HEK293 (cell line): ENCODE measurements around the gene ADIPOR1.
"Not testable (repeated sequence)": the region's sequence is repeated elsewhere in the genome, so short reads cannot be mapped to it uniquely, and the experiment has no call there.

Experiments
- CTCF ChIA-PET: fragments of 350-600 bp; formaldehyde crosslinking; extraction: SDS; loops from one replicate; lab custom pipeline; 2021; ENCODE audit warnings: antibody characterized with exemption; lab: Yijun Ruan, JAX
- POLR2A ChIA-PET: fragments of 300-600 bp; formaldehyde crosslinking; extraction: SDS; loops from one replicate; lab custom pipeline; 2020; ENCODE audit warnings: antibody characterized with exemption, inconsistent platforms; lab: Yijun Ruan, JAX
- H3K27ac ChIP-seq: fragments of 200-500 bp; sonication (Bioruptor generic); 2 replicates; pipeline ENCODE4 v1.5.1; 2014; ENCODE audit warnings: low read depth, low read length, control low read depth, inconsistent platforms; ENCODE audit errors: extremely low read depth
- H3K36me3 ChIP-seq, 2 experiments: fragments of 200-500 bp in 1 of 2; sonication (Bioruptor generic) in 1 of 2; 1 replicate in 1 of 2; 2 replicates in 1 of 2; pipeline ENCODE4 v1.5.1; 2014 to 2017; ENCODE audit warnings: inconsistent platforms in 2 of 2, low read length in 2 of 2; ENCODE audit not compliant: control insufficient read depth in 2 of 2, insufficient read depth in 1 of 2
- H3K4me1 ChIP-seq: fragments of 200-500 bp; sonication (Bioruptor generic); 2 replicates; pipeline ENCODE4 v1.5.1; 2014; ENCODE audit warnings: mild to moderate bottlenecking, low read length, inconsistent platforms; ENCODE audit not compliant: control insufficient read depth, insufficient read depth
- H3K4me3 ChIP-seq: 2 replicates; pipeline ENCODE4 v1.5.1; 2011; ENCODE audit warnings: low read depth, mild to moderate bottlenecking, control low read depth, low read length, moderate library complexity
- H3K9me3 ChIP-seq: fragments of 200-500 bp; sonication (Bioruptor generic); 2 replicates; pipeline ENCODE4 v1.5.1; 2014; ENCODE audit warnings: low read depth, low read length, inconsistent platforms; ENCODE audit not compliant: control insufficient read depth, insufficient read depth
- GFI1B ChIP-seq: fragments of 450-650 bp; formaldehyde crosslinking; IDR thresholded peaks from 2 replicates; pipeline ENCODE4 v1.5.1; 2016; ENCODE audit warnings: missing biosample characterization, missing genetic modification characterization
- HOXD13 ChIP-seq: sonication (generic); formaldehyde crosslinking; IDR thresholded peaks from 2 replicates; pipeline ENCODE4 v1.8.0; 2022; ENCODE audit warnings: missing genetic modification reagents, borderline replicate concordance
- KLF16 ChIP-seq: fragments of 450-650 bp; formaldehyde crosslinking; IDR thresholded peaks from 2 replicates; pipeline ENCODE4 v1.5.1; 2017; ENCODE audit warnings: missing biosample characterization, missing genetic modification characterization
- SALL2 ChIP-seq: fragments of 450-650 bp; formaldehyde crosslinking; IDR thresholded peaks from 2 replicates; pipeline ENCODE4 v1.5.0; 2017; ENCODE audit warnings: missing biosample characterization, mild to moderate bottlenecking, missing genetic modification characterization, borderline replicate concordance
- YY2 ChIP-seq: fragments of 450-650 bp; formaldehyde crosslinking; IDR thresholded peaks from 2 replicates; pipeline ENCODE4 v1.5.1; 2016; ENCODE audit warnings: missing biosample characterization, missing genetic modification characterization
- ZEB2 ChIP-seq: fragments of 450-650 bp; formaldehyde crosslinking; IDR thresholded peaks from 2 replicates; pipeline ENCODE4 v1.5.1; 2016; ENCODE audit warnings: missing biosample characterization, missing genetic modification characterization
- ZFHX2 ChIP-seq: fragments of 450-650 bp; formaldehyde crosslinking; conservative IDR thresholded peaks from 2 replicates; pipeline ENCODE4 v1.5.1; 2016; ENCODE audit warnings: missing biosample characterization, missing genetic modification characterization
- ZFP37 ChIP-seq: fragments of 450-650 bp; formaldehyde crosslinking; IDR thresholded peaks from 2 replicates; pipeline ENCODE4 v1.5.1; 2016; ENCODE audit warnings: missing biosample characterization, missing genetic modification characterization
- ZIC2 ChIP-seq: fragments of 450-650 bp; formaldehyde crosslinking; IDR thresholded peaks from 2 replicates; pipeline ENCODE4 v1.5.1; 2016; ENCODE audit warnings: missing biosample characterization, missing genetic modification characterization
- ZNF112 ChIP-seq: fragments of 450-650 bp; formaldehyde crosslinking; IDR thresholded peaks from 2 replicates; pipeline ENCODE4 v1.5.0; 2017; ENCODE audit warnings: missing biosample characterization, missing genetic modification characterization
- ZNF404 ChIP-seq: fragments of 450-650 bp; formaldehyde crosslinking; IDR thresholded peaks from 2 replicates; pipeline ENCODE4 v1.5.1; 2017; ENCODE audit warnings: missing biosample characterization, missing genetic modification characterization
- ZNF423 ChIP-seq: fragments of 450-650 bp; formaldehyde crosslinking; IDR thresholded peaks from 2 replicates; pipeline ENCODE4 v1.5.1; 2016; ENCODE audit warnings: missing biosample characterization, missing genetic modification characterization
- ZNF530 ChIP-seq: fragments of 450-650 bp; formaldehyde crosslinking; IDR thresholded peaks from 2 replicates; pipeline ENCODE4 v1.5.1; 2016; ENCODE audit warnings: low read depth, missing biosample characterization, missing genetic modification characterization
- ZNF544 ChIP-seq: fragments of 450-650 bp; formaldehyde crosslinking; IDR thresholded peaks from 2 replicates; pipeline ENCODE4 v1.5.0; 2017; ENCODE audit warnings: missing biosample characterization, missing genetic modification characterization
- ZNF624 ChIP-seq: fragments of 450-650 bp; formaldehyde crosslinking; IDR thresholded peaks from 2 replicates; pipeline ENCODE4 v1.5.1; 2017; ENCODE audit warnings: missing biosample characterization, missing genetic modification characterization
- ZNF664 ChIP-seq: fragments of 450-650 bp; formaldehyde crosslinking; IDR thresholded peaks from 2 replicates; pipeline ENCODE4 v1.5.1; 2016; ENCODE audit warnings: missing biosample characterization, missing genetic modification characterization
- ZNF747 ChIP-seq: fragments of 450-650 bp; formaldehyde crosslinking; IDR thresholded peaks from 2 replicates; pipeline ENCODE4 v1.5.1; 2016; ENCODE audit warnings: missing biosample characterization, missing genetic modification characterization
- ZNF776 ChIP-seq: fragments of 450-650 bp; formaldehyde crosslinking; IDR thresholded peaks from 2 replicates; pipeline ENCODE4 v1.5.0; 2017; ENCODE audit warnings: missing biosample characterization, missing genetic modification characterization, borderline replicate concordance
- ZNF777 ChIP-seq: fragments of 450-650 bp; formaldehyde crosslinking; IDR thresholded peaks from 2 replicates; pipeline ENCODE4 v1.5.1; 2017; ENCODE audit warnings: missing biosample characterization, missing genetic modification characterization, borderline replicate concordance
- ZSCAN30 ChIP-seq: fragments of 450-650 bp; IDR thresholded peaks from 2 replicates; pipeline ENCODE4 v1.5.1; 2018; ENCODE audit warnings: missing biosample characterization, mild to moderate bottlenecking, missing genetic modification characterization, moderate library complexity
- TF ChIP-seq, protein P1 (sequence below): fragments of 450-650 bp; formaldehyde crosslinking; IDR thresholded peaks from 2 replicates; pipeline ENCODE4 v1.5.1; 2016; ENCODE audit warnings: missing biosample characterization, missing genetic modification characterization
- TF ChIP-seq, protein P2 (sequence below): fragments of 450-650 bp; formaldehyde crosslinking; IDR thresholded peaks from 2 replicates; pipeline ENCODE4 v1.5.1; 2017; ENCODE audit warnings: missing biosample characterization, missing genetic modification characterization
- TF ChIP-seq, protein P3 (sequence below): fragments of 450-650 bp; formaldehyde crosslinking; IDR thresholded peaks from 2 replicates; pipeline ENCODE4; 2016; ENCODE audit warnings: missing biosample characterization, missing genetic modification characterization

ADIPOR1 gene

DNA sequence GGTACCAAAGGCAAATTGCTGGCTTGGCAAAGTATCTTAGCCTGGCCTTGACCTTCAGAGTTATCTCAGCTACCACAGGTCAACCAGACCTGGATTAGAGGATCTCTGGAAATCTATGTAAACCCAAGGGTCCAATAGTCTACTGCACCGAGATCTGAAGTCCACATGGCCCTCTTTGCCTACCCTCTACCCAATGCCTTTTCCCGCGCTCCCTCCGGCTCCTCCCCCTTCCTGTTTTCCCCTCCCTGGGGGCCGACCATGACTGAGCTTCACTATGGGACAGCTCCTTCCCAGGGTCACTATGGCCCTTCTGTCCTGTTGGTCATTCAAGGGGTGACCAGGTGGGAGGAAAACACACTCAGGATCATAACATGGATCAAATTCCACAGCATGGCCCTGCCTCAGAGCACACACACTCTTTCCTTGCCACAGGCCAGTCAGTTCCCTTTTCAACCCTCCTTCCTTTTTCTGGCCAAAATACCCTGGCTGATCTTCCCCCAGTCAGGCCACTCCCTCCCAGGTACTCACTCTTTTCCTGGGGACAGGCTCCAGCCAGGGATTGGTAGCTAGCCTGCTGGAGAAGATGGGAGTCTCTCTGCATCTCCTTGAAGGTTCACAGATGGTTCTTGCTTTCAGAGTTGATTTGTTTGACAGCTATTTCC, 29.9 kb upstream of the ADIPOR1 start:
- Histone ChIP-seq H3K4me1 (no peaks in the 10 kb centered on the region), H3K36me3 (no peaks in the 10 kb centered on the region), H3K27ac (no peak overlapping the region), H3K9me3 (no peaks in the 10 kb centered on the region), H3K4me3 (no peak overlapping the region)
- CTCF ChIA-PET = interaction anchor here (0.5 to 1.7 kb wide), 5 partner anchors 9 to 501 kb away, joined by 3 to 9 read pairs (median 3); no protein-coding TSS in a partner anchor
- no peak for TF ChIP-seq GFI1B (tag by site-specific recombination)
- no peak for TF ChIP-seq ZNF776 (tag by site-specific recombination)
- TF ChIP-seq ZNF777 = no peak
- TF ChIP-seq ZNF530 (tag by site-specific recombination) = no peak
- no peak for TF ChIP-seq ZNF404 (tag by site-specific recombination)
- TF ChIP-seq, all 188 proteins: peak for 0
- POLR2A ChIA-PET = no interaction called here

DNA sequence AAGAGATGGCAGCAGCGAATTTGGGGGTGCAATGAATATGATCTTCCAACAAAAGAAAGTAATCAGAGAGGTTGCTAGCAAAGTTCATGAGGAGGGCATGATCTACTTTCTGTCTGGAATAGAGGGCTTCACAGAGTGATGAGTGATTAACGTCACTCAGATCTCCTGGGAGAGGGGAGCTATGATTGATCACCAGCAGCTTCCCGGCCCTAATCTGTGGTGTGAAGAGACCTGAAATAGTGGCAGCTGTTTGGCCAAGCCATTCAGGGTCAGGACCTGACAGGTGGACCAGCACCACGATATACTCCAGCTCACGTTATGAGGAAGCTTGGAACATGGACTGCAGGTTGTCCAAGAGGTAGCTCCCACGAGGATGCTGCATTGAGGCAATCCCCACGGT, 29.1 kb upstream of the ADIPOR1 start:
- POLR2A ChIA-PET = no interaction called here
- H3K4me1 ChIP-seq = no peaks in the 10 kb centered on the region

DNA sequence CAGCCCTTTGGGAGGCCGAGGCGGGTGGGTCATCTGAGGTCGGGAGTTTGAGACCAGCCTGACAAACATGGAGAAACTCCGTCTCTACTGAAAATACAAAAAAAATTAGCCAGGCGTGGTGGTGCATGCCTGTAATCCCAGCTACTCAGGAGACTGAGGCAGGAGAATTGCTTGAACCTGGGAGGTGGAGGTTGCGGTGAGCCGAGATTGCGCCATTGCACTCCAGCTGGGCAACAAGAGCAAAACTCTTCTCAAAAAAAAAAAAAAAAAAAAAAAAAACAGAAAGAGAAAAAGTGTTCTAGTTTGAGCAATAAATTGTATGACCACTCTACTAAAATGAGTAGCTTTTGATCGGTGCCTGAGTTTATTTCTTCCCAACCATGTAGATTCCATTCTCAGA, 28.0 kb upstream of the ADIPOR1 start:
- POLR2A ChIA-PET, H3K9me3 ChIP-seq, H3K4me3 ChIP-seq, H3K4me1 ChIP-seq, H3K36me3 ChIP-seq, H3K27ac ChIP-seq: not testable (repeated sequence)
- CTCF ChIA-PET = interaction anchor here (1.3 kb wide), 1 partner anchor 9 kb away, joined by 3 read pairs; no protein-coding TSS in a partner anchor

More for the DNA sequence above, 29.1 kb upstream of the ADIPOR1 start:
- no peaks in the 10 kb centered on the region for H3K36me3 ChIP-seq
- TF ChIP-seq ZNF112 = no peak
- no peak for TF ChIP-seq ZFHX2 (tag by site-specific recombination)
- no peak for TF ChIP-seq ZNF423 (tag by site-specific recombination)
- TF ChIP-seq ZNF747 (tag by site-specific recombination) = no peak
- no peak for TF ChIP-seq ZEB2 (tag by site-specific recombination)
- no peak for TF ChIP-seq ZNF624 (tag by site-specific recombination)
- no peak for TF ChIP-seq SALL2 (tag by site-specific recombination)
- TF ChIP-seq ZSCAN30 (tag by site-specific recombination) = no peak
- TF ChIP-seq ZIC2 (tag by site-specific recombination) = no peak
- TF ChIP-seq, protein P1, sequence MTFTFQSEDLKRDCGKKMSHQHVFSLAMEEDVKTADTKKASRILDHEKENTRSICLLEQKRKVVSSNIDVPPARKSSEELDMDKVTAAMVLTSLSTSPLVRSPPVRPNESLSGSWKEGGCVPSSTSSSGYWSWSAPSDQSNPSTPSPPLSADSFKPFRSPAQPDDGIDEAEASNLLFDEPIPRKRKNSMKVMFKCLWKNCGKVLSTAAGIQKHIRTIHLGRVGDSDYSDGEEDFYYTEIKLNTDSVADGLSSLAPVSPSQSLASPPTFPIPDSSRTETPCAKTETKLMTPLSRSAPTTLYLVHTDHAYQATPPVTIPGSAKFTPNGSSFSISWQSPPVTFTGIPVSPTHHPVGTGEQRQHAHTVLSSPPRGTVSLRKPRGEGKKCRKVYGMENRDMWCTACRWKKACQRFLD = no peak
- TF ChIP-seq, protein P2, sequence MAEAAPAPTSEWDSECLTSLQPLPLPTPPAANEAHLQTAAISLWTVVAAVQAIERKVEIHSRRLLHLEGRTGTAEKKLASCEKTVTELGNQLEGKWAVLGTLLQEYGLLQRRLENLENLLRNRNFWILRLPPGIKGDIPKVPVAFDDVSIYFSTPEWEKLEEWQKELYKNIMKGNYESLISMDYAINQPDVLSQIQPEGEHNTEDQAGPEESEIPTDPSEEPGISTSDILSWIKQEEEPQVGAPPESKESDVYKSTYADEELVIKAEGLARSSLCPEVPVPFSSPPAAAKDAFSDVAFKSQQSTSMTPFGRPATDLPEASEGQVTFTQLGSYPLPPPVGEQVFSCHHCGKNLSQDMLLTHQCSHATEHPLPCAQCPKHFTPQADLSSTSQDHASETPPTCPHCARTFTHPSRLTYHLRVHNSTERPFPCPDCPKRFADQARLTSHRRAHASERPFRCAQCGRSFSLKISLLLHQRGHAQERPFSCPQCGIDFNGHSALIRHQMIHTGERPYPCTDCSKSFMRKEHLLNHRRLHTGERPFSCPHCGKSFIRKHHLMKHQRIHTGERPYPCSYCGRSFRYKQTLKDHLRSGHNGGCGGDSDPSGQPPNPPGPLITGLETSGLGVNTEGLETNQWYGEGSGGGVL (tag by site-specific recombination) = no peak
- no peak for TF ChIP-seq KLF16 (tag by site-specific recombination)
- TF ChIP-seq ZFP37 (tag by site-specific recombination) = no peak
- no peak for TF ChIP-seq YY2 (tag by site-specific recombination)
- no peak for TF ChIP-seq ZNF544
- TF ChIP-seq, protein P3, sequence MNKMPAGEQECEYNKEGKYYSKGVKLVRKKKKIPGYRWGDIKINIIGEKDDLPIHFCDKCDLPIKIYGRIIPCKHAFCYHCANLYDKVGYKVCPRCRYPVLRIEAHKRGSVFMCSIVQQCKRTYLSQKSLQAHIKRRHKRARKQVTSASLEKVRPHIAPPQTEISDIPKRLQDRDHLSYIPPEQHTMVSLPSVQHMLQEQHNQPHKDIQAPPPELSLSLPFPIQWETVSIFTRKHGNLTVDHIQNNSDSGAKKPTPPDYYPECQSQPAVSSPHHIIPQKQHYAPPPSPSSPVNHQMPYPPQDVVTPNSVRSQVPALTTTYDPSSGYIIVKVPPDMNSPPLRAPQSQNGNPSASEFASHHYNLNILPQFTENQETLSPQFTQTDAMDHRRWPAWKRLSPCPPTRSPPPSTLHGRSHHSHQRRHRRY (tag by site-specific recombination) = no peak
- no peak for TF ChIP-seq ZNF664
- no peak for TF ChIP-seq HOXD13 (CRISPR knock-in tag)
- no peaks in the 10 kb centered on the region for H3K9me3 ChIP-seq
- H3K4me3 ChIP-seq = no peak overlapping the region
- H3K27ac ChIP-seq = no peak overlapping the region
- CTCF ChIA-PET = interaction anchor here (0.6 to 1.7 kb wide), 2 partner anchors 13 to 58 kb away, joined by 3 to 9 read pairs; no protein-coding TSS in a partner anchor
